Activated T-cell treated with anti-CD3 and anti-CD28 coated beads, Interleukin-2, amount 50 U/mL, for 72 hours (primary cell): ENCODE results near the gene PSMA6. TPM values are rescaled to one million over a fixed set of nuclear protein-coding genes. Genes with fewer than 3 reads are reported as not detected.
"Not testable (repeated sequence)": the region's sequence is repeated elsewhere in the genome, so short reads cannot be mapped to it uniquely, and the experiment has no call there.

Source experiments
- ATAC-seq, 2 donors: fragments of 150-1000 bp; cut with Tn5 transposase; replicated peaks in 1 of 2; 2 replicates each; pipeline ENCODE4 v1.10.0; 2021; ENCODE audit warnings: moderate library complexity in 2 of 2, mild to moderate bottlenecking in 1 of 2
- DNase-seq, 2 donors: peaks; one replicate each; pipeline ENCODE4 v3.0.0; 2021 to 2022; ENCODE audit warnings: mixed read lengths in 1 of 2
- H3K27ac Mint-ChIP-seq: one replicate; pipeline ENCODE4 v1.8.0; 2022; ENCODE audit warnings: mild to moderate bottlenecking, moderate library complexity, mixed read lengths
- H3K27me3 Mint-ChIP-seq: one replicate; pipeline ENCODE4 v1.8.0; 2022; ENCODE audit warnings: low read depth, mixed read lengths
- H3K36me3 Mint-ChIP-seq, 2 donors: one replicate each; pipeline ENCODE4 v1.8.0; 2022; ENCODE audit warnings: mixed read lengths in 2 of 2, mild to moderate bottlenecking in 1 of 2; ENCODE audit not compliant: insufficient read depth in 2 of 2
- H3K4me1 Mint-ChIP-seq: one replicate; pipeline ENCODE4 v1.8.0; 2022; ENCODE audit warnings: low read depth, mixed read lengths
- H3K4me3 Mint-ChIP-seq, 2 donors: one replicate each; pipeline ENCODE4 v1.8.0; 2022; ENCODE audit warnings: mild to moderate bottlenecking in 2 of 2, mixed read lengths in 2 of 2, moderate library complexity in 2 of 2
- H3K9me3 Mint-ChIP-seq, 2 donors: one replicate each; pipeline ENCODE4 v1.8.0; 2022; ENCODE audit warnings: mixed read lengths in 2 of 2
- total RNA-seq, 2 donors: library from RNA; stranded (reverse); gene quantifications; one replicate each; pipeline ENCODE4 v1.2.3, GENCODE V29; 2022

Gene PSMA6
- total RNA-seq, 2 donors from 2014 or later = 325 to 349 TPM

DNA sequence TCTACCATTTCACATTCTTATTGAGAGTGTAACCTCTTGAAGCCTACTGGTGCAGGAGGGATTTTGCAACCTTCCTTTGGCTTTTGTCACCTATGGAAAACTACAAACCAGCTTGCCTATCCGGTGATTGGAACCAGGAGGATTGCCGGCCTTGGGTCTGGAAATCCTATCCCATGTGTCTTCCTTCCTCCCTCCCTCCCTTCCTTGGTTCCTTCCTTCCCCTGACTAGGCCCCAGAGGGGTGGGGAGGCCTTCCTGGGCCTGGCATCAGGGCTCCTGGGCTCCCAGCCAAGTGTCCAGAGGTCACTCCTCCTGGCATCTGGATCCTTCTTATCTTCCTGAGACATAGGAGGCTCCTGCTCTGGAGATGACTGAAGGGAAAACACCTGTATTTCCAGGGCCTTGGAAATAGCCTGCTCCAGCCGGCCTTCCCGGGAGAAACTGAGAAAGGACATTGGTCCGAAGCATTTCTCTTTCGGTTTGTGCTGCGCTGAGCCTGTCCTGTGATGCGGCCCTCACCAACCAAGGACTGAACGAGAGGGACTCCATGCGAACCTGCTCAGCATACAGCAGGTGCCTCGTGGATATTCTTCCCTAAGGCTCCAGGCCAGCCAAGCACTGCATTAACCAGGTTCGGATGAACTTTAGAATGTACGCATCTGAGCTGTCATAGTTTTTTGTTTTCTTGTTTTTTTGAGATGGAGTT lies 43.4 kb downstream of the PSMA6 start:
- Mint-ChIP-seq H3K9me3 (no peaks in the 10 kb centered on the region), H3K4me1 (peaks cover 53% of the 10 kb centered on the region), H3K36me3 (no peaks in the 10 kb centered on the region), H3K27ac (peak overlapping the region; percentile 57), H3K27me3 (no peaks in the 10 kb centered on the region), H3K4me3 (peak overlapping the region in 1 of 2 donors; percentile 17)
- ATAC-seq = no peak
- no peak for DNase-seq

DNA sequence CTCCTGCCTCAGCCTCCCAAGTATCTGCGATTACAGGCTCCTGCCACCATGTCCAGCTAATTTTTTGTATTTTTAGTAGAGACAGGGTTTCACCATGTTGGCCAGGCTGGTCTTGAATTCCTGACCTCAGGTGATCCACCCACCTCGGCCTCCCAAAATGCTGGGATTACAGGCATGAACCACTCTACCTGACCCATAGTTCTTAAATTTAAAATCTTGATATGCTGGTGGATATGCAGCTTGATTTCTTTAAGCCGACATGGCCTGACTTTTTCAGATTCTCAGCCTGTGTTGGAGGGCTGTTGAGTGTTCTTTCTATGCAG lies 44.0 kb downstream of the PSMA6 start:
- not testable (repeated sequence) for DNase-seq, ATAC-seq, H3K27ac Mint-ChIP-seq, H3K4me3 Mint-ChIP-seq, H3K36me3 Mint-ChIP-seq, H3K27me3 Mint-ChIP-seq, H3K9me3 Mint-ChIP-seq
- H3K4me1 Mint-ChIP-seq = peaks cover 50% of the 10 kb centered on the region

DNA sequence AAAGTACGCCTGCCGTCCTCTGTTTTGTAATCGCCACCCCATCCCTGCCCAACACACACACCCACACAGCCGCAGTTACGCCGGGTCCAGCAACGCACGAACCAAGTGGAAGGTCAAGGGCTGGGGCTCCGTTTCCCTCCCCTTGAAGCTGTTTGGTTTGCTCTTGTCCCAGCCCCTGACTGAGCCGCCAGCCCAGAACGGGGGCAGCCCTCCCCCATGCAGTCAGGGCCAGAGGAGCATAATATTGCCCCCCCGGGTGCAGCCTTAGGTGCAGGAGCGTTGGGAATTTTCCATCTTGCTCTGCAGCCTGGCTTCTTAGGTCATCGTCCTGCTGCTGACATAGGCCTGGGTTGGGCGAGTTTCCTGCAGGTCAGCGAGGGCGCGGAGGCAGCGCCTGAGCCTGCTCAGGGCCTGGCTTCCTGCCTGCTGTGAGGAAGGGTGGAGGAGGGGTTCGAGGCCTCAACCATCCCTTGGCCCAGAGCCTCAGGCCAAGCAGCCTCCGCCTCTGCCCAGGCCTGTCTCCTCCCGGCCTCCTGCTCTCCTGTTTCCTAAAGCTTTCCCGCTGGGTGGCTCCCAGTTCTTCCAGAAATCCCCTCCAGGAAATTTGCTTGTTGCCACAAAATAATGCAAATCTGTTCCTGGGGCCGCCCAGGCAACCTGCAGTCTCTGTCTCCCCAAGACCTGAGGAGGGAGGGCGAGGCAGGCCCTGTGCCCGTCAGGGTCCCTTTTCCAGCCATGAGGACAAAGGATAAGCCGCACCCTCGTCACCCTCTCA lies 44.5 kb downstream of the PSMA6 start:
- Mint-ChIP-seq H3K4me1 (peaks cover 53% of the 10 kb centered on the region), H3K4me3 (no peak overlapping the region), H3K9me3 (no peaks in the 10 kb centered on the region), H3K36me3 (no peaks in the 10 kb centered on the region), H3K27ac (no peak overlapping the region), H3K27me3 (no peaks in the 10 kb centered on the region)
- DNase-seq (no peak), ATAC-seq (no peak)

DNA sequence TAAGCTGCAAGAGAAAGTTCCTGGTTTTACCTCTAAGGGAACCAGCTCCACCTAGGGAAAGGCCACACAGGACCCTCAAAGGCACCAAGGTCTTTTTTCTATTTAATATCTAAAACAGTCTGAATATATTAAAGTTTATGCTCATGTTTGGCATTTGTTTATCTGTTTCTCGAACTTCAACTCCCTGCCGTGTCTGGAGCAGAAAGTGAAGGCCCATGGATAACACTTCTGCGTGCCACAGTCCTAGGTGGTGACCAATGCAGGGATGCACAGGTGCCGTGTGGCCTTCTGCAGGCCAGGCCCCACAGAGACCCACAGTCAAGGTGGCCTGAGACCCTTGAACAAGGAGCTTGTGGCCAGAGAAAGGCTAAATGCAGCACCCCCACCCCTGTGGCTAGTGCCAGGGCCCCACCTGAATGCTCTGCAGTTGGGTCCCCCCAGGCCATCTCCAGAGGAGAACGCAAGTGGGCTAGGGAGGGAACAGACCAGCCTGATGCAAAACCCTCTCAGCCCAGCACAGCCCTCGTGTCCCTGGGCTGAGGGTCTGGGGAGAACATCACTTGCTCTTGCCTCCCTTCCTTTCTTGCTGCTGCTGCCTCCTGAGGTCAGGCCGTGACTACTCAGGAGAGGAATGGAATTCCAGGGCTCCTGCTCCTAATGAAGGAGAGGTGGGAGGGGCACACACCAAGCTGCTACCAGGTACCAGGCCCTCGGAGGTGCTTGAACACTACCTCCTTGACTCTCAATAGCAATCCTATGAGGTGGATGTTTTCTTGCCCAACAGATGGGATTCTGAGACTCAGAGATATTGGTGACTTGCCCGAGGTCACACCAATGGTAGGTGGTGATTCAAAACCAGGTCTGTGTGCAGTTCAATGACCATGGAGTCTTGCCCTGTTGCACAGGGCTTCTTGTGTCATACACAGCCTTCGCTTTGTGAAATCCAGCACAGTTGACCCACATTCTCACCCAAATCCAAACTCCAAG lies 45.4 kb downstream of the PSMA6 start:
- Mint-ChIP-seq H3K27ac (no peak overlapping the region), H3K4me3 (no peak overlapping the region), H3K27me3 (no peaks in the 10 kb centered on the region), H3K9me3 (no peaks in the 10 kb centered on the region), H3K4me1 (peaks cover 44% of the 10 kb centered on the region), H3K36me3 (no peaks in the 10 kb centered on the region)
- DNase-seq (no peak), ATAC-seq (no peak)

DNA sequence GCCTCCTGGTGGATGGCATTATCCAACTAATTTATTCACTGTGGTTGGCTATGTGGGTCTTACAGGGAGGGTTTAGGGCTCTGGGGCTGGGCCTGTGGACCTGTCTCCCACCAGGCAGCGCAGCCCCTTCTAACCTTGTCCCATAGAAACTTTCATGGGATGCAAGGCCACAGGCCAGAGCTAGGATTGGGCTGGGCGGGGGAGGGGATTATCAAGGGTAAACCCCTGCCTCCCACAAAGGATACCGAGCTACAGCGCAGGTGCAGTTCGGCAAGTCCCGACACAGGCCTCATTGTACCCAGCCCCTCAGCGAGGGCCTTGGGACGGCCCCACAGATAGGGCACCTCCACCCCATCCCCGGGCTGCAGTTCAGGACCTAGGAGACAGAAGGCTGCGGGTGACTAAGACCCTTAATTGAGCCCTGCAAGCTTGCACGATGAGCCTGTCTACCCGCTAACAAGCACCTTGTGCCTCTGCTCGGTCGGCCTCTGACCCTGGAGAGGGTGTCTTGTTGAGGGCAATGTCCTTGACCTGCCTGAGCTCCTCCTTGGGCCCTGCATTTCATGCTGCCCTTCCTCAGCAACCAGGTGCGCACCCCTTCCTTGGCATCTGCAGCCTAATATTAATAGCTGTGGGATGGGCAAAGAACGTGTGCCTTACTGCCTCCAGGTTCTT lies 46.7 kb downstream of the PSMA6 start:
- Mint-ChIP-seq H3K4me1 (peaks cover 31% of the 10 kb centered on the region), H3K9me3 (no peaks in the 10 kb centered on the region), H3K27me3 (no peaks in the 10 kb centered on the region), H3K4me3 (no peak overlapping the region), H3K27ac (no peak overlapping the region), H3K36me3 (no peaks in the 10 kb centered on the region)
- no peak for ATAC-seq
- no peak for DNase-seq

DNA sequence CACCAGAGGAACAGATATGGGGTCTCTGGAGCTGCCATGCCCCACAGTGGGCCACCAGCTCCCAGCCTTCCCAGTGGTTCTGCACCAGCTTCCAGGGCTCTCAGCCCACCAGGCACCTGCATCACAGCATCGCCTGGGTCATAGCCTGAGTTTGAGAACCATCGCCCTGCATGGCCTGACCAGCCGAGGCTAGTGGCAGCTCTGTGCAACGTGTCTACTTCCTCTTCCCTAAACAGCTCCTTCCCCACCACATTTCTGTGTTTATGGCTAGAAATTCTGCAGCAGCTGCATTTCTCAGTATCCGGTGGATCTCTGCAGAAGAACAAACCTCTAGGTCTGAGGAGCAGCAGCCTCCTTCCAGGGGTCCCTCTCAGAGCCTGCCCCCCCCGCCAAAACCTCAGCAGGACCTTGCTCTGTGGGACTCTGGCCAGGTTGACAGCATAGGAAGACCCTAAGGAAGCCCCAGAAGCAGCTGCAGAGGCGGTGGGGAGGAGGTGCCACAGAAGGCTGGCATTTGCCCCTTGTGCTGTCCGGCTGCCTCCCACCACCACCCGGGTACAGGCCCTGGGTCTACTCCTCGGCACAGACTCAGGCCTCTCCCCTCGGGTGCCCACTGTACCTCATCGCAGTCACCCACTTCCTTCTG lies 47.7 kb downstream of the PSMA6 start:
- no peaks in the 10 kb centered on the region for H3K36me3 Mint-ChIP-seq
- H3K27ac Mint-ChIP-seq = no peak overlapping the region
- no peak for DNase-seq
- H3K9me3 Mint-ChIP-seq = no peaks in the 10 kb centered on the region
- ATAC-seq = peak in 1 of 2 donors; percentile 28
- no peaks in the 10 kb centered on the region for H3K27me3 Mint-ChIP-seq
- peaks cover 31% of the 10 kb centered on the region for H3K4me1 Mint-ChIP-seq
- H3K4me3 Mint-ChIP-seq = peak overlapping the region in 1 of 2 donors; percentile 8

DNA sequence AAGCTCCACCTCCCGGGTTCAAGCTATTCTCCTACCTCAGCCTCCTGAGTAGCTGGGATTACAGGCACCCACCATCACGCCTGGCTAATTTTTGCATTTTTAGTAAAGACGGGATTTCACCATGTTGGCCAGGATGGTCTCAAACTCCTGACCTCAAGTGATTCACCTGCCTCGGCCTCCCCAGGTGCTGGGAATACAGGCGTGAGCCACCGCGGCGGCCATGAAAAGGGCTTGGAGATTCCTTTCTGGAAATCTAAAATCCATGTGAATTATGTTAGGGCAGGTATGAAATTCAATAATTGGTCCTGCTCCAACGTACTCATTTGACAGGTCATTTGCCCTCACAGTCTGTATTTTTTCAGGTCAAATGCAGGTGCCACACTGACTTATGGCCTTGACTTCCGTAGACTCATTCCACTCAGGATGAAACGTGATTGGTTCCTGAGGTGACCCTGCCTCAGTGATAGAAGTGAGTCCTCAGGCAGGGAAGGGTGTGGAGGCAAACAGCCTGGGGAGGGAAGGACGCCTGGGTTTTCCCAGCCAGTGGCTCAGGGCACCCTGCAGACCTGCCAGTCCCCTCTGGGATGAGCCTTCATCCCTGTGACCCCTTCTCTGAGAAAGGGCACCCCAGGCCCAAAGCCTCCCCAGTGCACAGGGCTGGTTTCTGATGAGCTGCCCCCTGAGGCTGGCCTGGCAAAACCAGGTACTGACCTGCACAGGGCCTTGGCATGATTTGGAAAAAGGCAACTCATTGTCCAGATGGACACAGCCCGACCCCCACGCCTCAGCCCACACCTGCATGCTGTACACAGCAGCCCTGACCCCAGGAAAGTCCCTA lies 48.7 kb downstream of the PSMA6 start:
- no peak overlapping the region for H3K27ac Mint-ChIP-seq
- H3K4me3 Mint-ChIP-seq = peak overlapping the region in 1 of 2 donors; percentile 66
- no peaks in the 10 kb centered on the region for H3K27me3 Mint-ChIP-seq
- ATAC-seq (no peak), DNase-seq (no peak)
- H3K4me1 Mint-ChIP-seq = peaks cover 30% of the 10 kb centered on the region
- H3K36me3 Mint-ChIP-seq = no peaks in the 10 kb centered on the region
- no peaks in the 10 kb centered on the region for H3K9me3 Mint-ChIP-seq

DNA sequence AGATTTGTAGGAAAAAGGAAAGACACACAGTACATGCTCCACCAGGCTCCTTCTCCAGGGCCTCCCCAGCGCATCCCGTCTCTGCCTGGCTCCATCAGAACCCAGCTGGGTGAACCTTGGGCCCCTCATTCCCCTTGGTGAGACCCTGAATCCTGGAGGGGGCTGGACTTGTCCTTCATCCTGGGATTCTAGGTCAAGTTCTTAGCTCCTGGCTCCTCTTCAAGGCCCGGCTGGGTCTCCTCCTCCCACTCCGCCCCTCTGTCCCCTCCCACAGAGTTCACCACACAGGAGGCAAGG lies 49.2 kb downstream of the PSMA6 start:
- ATAC-seq = peak; percentile 12 to 79
- Mint-ChIP-seq H3K4me1 (peaks cover 30% of the 10 kb centered on the region), H3K36me3 (no peaks in the 10 kb centered on the region), H3K4me3 (peak overlapping the region in 1 of 2 donors; percentile 66), H3K27me3 (no peaks in the 10 kb centered on the region), H3K27ac (no peak overlapping the region), H3K9me3 (no peaks in the 10 kb centered on the region)
- no peak for DNase-seq

DNA sequence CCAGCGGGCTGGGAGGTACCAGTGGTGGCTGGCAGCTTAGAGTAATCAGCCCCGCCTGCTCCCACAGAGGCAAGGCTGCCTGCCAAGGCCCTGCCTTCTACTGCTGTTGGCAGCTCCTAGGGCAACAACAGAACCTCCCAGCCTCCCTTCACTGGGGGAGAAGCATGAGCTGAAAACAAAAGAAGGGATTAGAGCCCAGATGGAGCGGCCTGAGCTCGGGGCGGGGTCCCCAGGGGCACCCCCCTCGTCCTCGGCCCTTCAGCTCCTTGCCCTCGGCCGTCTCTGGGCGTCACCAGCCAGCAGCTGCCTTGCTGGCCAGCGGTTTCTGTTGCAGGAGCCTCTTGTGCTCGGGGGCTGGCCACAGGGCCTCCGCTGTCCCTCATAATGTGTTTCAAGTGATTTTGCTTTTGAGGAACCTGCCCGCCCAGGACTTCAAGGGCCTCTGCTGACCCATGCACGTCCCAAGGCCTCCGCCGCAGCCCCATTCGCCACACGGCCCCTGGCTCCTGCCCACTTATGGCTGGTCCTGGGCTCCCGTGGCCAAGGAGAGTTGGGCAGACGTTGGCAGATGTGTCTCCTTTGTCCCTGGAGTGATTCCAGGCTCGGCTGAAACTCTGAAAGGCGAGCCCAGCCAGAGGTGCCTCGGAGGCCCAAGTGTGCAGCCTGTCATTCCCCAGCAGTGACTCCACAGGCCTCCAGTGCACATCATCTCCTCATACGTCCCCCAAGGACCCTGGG lies 49.7 kb downstream of the PSMA6 start:
- ATAC-seq (peak in 1 of 2 donors; percentile 88), DNase-seq (peak; percentile 47 to 53)
- Mint-ChIP-seq H3K27ac (no peak overlapping the region), H3K9me3 (no peaks in the 10 kb centered on the region), H3K4me3 (peak overlapping the region in 1 of 2 donors; percentile 66), H3K27me3 (no peaks in the 10 kb centered on the region), H3K36me3 (no peaks in the 10 kb centered on the region), H3K4me1 (peaks cover 30% of the 10 kb centered on the region)

DNA sequence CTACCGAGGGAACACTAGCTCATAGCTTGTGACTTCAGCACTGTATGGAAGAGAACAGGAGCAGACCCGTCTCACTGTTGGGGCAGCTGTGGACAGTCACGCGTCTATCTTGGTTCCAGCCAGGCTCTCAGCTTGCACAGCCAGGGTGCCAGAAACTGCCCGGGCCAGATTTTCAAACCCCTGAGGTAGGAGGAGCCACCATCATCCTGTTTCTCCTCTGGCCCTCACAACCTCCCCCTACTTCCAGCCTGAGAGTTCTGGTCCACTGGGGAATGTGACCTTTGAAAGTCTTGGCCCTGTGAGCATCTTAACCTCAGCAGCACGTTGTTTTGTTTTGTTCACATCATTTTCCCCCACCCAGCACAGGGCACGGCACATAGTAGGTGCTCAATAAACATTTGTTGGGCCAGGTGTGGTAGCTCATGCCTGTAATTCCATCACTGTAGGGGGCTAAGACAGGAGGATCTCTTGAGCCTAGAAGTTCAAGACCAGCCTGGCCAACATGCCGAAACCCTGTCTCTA lies 50.4 kb downstream of the PSMA6 start:
- Mint-ChIP-seq H3K36me3 (no peaks in the 10 kb centered on the region), H3K4me1 (peaks cover 31% of the 10 kb centered on the region), H3K27ac (no peak overlapping the region), H3K27me3 (peaks cover under 1% of the 10 kb centered on the region), H3K9me3 (no peaks in the 10 kb centered on the region), H3K4me3 (no peak overlapping the region)
- no peak for ATAC-seq
- DNase-seq = no peak

DNA sequence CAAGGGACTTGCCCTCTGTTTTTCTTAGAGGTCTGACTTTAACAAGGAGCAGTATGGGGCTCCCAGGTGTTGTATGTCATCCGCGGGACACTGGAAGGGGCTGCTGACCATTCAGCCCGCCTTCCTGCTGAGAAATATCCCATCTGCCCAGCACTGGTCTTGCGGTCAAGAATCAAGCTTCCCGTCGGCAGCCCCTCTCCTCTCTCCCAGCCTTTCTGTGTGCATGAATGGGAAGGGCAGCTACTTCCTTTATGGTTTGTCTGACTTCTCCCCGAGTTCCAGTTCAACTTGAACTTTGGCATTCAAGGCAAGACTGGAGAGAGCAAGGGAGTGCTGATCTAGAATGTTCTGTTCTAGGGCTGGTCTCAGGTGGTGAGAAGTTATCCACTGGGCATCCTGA lies 51.5 kb downstream of the PSMA6 start:
- Mint-ChIP-seq H3K27ac (no peak overlapping the region), H3K4me1 (peaks cover 42% of the 10 kb centered on the region), H3K27me3 (peaks cover 5% of the 10 kb centered on the region)

More for the DNA sequence above, 51.5 kb downstream of the PSMA6 start:
- no peak overlapping the region for H3K4me3 Mint-ChIP-seq
- no peaks in the 10 kb centered on the region for H3K9me3 Mint-ChIP-seq
- no peaks in the 10 kb centered on the region for H3K36me3 Mint-ChIP-seq
- no peak for ATAC-seq
- no peak for DNase-seq
